ENCODE results near the gene GKN1.

GRCh38 chr2:68932402-68932801 is 42.0 kb upstream of the GKN1 start:
- no peak for TF ChIP-seq CHD2 (IDR thresholded peaks at IDR 0.05; ENCODE audit: low read length)
- no peak for TF ChIP-seq CEBPB (IDR thresholded peaks at IDR 0.05; ENCODE audit: low read depth, low read length)
- no peak for TF ChIP-seq GABPA (IDR thresholded peaks at IDR 0.05; ENCODE audit: borderline replicate concordance, insufficient read depth, low read length)
- TF ChIP-seq TBP (IDR thresholded peaks at IDR 0.05; ENCODE audit: low read depth, low read length) = no peak
- no peak for TF ChIP-seq MAFK (IDR thresholded peaks at IDR 0.05; ENCODE audit: low read depth, low read length)
- TF ChIP-seq EZH2 (IDR thresholded peaks at IDR 0.05; ENCODE audit: low read depth, low read length, severe bottlenecking) = no peak
- no peak for TF ChIP-seq ATF2 (IDR thresholded peaks at IDR 0.05; ENCODE audit: low read length)
- TF ChIP-seq YY1 (IDR thresholded peaks at IDR 0.05; ENCODE audit: low read depth, low read length) = no peak
- no peak for TF ChIP-seq JUN (IDR thresholded peaks at IDR 0.05; ENCODE audit: low read depth, low read length)
- TF ChIP-seq CTCF (IDR thresholded peaks at IDR 0.05; ENCODE audit: control extremely low read depth in 1 of 3, insufficient read depth in 1 of 3, low read depth in 1 of 3, low read length in 3 of 3) = no peak
- no peak for TF ChIP-seq POLR2AphosphoS5 (IDR thresholded peaks at IDR 0.05; ENCODE audit: low read depth, low read length)
- no peak for TF ChIP-seq SP1 (IDR thresholded peaks at IDR 0.05; ENCODE audit: low read depth, low read length)
- no peak; a peak in 1 of 4 replicates for TF ChIP-seq RAD21 (IDR thresholded peaks at IDR 0.05 in 1 of 2, conservative IDR thresholded peaks at IDR 0.05 in 1 of 2; ENCODE audit: low read depth in 2 of 2, low read length in 2 of 2)
- TF ChIP-seq JUND (IDR thresholded peaks at IDR 0.05; ENCODE audit: low read length) = no peak
